ENCODE data around the gene CDC14A.

Gene CDC14A

GRCh38 chr1:100457683-100458082 is 105.4 kb downstream of the CDC14A start:
- H3K9me3 ChIP-seq (ENCODE audit: severe bottlenecking) = no peaks in the 10 kb centered on the region
- DNase-seq = no peak
- no peak for TF ChIP-seq CTCF (IDR thresholded peaks at IDR 0.05; ENCODE audit: low read depth, low read length)
- H3K27me3 ChIP-seq (ENCODE audit: insufficient read depth, low read depth, severe bottlenecking) = no peaks in the 10 kb centered on the region
- H3K4me3 ChIP-seq (ENCODE audit: low read depth, low read length) = no peak overlapping the region
- no peak overlapping the region for H3K27ac ChIP-seq
- H3K36me3 ChIP-seq = no peaks in the 10 kb centered on the region

GRCh38 chr1:100458661-100459357 is 106.5 kb downstream of the CDC14A start:
- no peak for DNase-seq
- Histone ChIP-seq H3K27ac (no peak overlapping the region), H3K36me3 (no peaks in the 10 kb centered on the region), H3K4me3 (ENCODE audit: low read depth, low read length) (no peak overlapping the region), H3K27me3 (ENCODE audit: insufficient read depth, low read depth, severe bottlenecking) (no peaks in the 10 kb centered on the region), H3K9me3 (ENCODE audit: severe bottlenecking) (no peaks in the 10 kb centered on the region)
- no peak for TF ChIP-seq CTCF (IDR thresholded peaks at IDR 0.05; ENCODE audit: low read depth, low read length)

GRCh38 chr1:100459358-100460114 is 107.2 kb downstream of the CDC14A start:
- H3K27me3 ChIP-seq (ENCODE audit: insufficient read depth, low read depth, severe bottlenecking) = no peaks in the 10 kb centered on the region
- DNase-seq = peak; percentile 72
- H3K36me3 ChIP-seq = no peaks in the 10 kb centered on the region
- H3K27ac ChIP-seq = no peak overlapping the region
- TF ChIP-seq CTCF (IDR thresholded peaks at IDR 0.05; ENCODE audit: low read depth, low read length) = peak; percentile 86
- H3K4me3 ChIP-seq (ENCODE audit: low read depth, low read length) = no peak overlapping the region
- no peaks in the 10 kb centered on the region for H3K9me3 ChIP-seq (ENCODE audit: severe bottlenecking)

- no peak overlapping the region for H3K27ac ChIP-seq
- H3K27me3 ChIP-seq (ENCODE audit: insufficient read depth, low read depth, severe bottlenecking) = no peaks in the 10 kb centered on the region
- H3K4me3 ChIP-seq (ENCODE audit: low read depth, low read length) = no peak overlapping the region
- H3K9me3 ChIP-seq (ENCODE audit: severe bottlenecking) = no peaks in the 10 kb centered on the region
- TF ChIP-seq CTCF (IDR thresholded peaks at IDR 0.05; ENCODE audit: low read depth, low read length) = no peak
- no peak for DNase-seq
- no peaks in the 10 kb centered on the region for H3K36me3 ChIP-seq
Observed at GRCh38 chr1:100461222-100461621, 108.9 kb downstream of the CDC14A start.

- H3K27me3 ChIP-seq (ENCODE audit: insufficient read depth, low read depth, severe bottlenecking) = no peaks in the 10 kb centered on the region
- H3K9me3 ChIP-seq (ENCODE audit: severe bottlenecking) = no peaks in the 10 kb centered on the region
- no peak for TF ChIP-seq CTCF (IDR thresholded peaks at IDR 0.05; ENCODE audit: low read depth, low read length)
- H3K4me3 ChIP-seq (ENCODE audit: low read depth, low read length) = no peak overlapping the region
- H3K36me3 ChIP-seq = no peaks in the 10 kb centered on the region
- H3K27ac ChIP-seq = no peak overlapping the region
- no peak for DNase-seq
Observed at GRCh38 chr1:100462326-100463025, 110.2 kb downstream of the CDC14A start.

Measured in WERI-Rb-1 (cell line).